ENCODE measurements around the gene MARCHF10. TPM values are rescaled to one million over a fixed set of nuclear protein-coding genes. Genes with fewer than 3 reads are reported as not detected.

The MARCHF10 gene
- total RNA-seq, 2 donors from 2014 or later = 0.13 TPM; not detected in 1

GRCh38 chr17:62661337-62661736, 146.8 kb downstream of the MARCHF10 start:
- ATAC-seq (replicated peaks) = no peak
- peaks cover 7% of the 10 kb centered on the region for H3K9me3 Mint-ChIP-seq
- no peaks in the 10 kb centered on the region for H3K4me1 Mint-ChIP-seq
- H3K36me3 Mint-ChIP-seq (ENCODE audit: low read depth) = no peaks in the 10 kb centered on the region
- H3K27me3 Mint-ChIP-seq = no peaks in the 10 kb centered on the region
- H3K27ac Mint-ChIP-seq = no peak overlapping the region
- no peak overlapping the region for H3K4me3 Mint-ChIP-seq

- Mint-ChIP-seq H3K27me3 (no peaks in the 10 kb centered on the region), H3K9me3 (peaks cover 7% of the 10 kb centered on the region), H3K36me3 (ENCODE audit: low read depth) (no peaks in the 10 kb centered on the region)
These were observed 147.4 kb downstream of the MARCHF10 start for GRCh38 chr17:62660629-62661118.

GRCh38 chr17:62658136-62658920, 149.8 kb downstream of the MARCHF10 start:
- Mint-ChIP-seq H3K4me3 (no peak overlapping the region), H3K27me3 (no peaks in the 10 kb centered on the region), H3K4me1 (peaks cover 9% of the 10 kb centered on the region), H3K36me3 (ENCODE audit: low read depth) (no peaks in the 10 kb centered on the region), H3K27ac (no peak overlapping the region), H3K9me3 (peaks cover 7% of the 10 kb centered on the region)
- no peak for ATAC-seq (replicated peaks)

More at GRCh38 chr17:62660629-62661118, 147.4 kb downstream of the MARCHF10 start:
- Mint-ChIP-seq H3K27ac (no peak overlapping the region), H3K4me3 (no peak overlapping the region), H3K4me1 (no peaks in the 10 kb centered on the region)
- no peak for ATAC-seq (replicated peaks)

GRCh38 chr17:62657690-62658089, 150.4 kb downstream of the MARCHF10 start:
- no peaks in the 10 kb centered on the region for H3K27me3 Mint-ChIP-seq
- no peaks in the 10 kb centered on the region for H3K36me3 Mint-ChIP-seq (ENCODE audit: low read depth)
- H3K9me3 Mint-ChIP-seq = peaks cover 7% of the 10 kb centered on the region
- ATAC-seq (replicated peaks) = no peak
- H3K27ac Mint-ChIP-seq = no peak overlapping the region
- peaks cover 10% of the 10 kb centered on the region for H3K4me1 Mint-ChIP-seq
- no peak overlapping the region for H3K4me3 Mint-ChIP-seq

GRCh38 chr17:62657145-62657665, 150.9 kb downstream of the MARCHF10 start:
- no peaks in the 10 kb centered on the region for H3K36me3 Mint-ChIP-seq (ENCODE audit: low read depth)
- H3K9me3 Mint-ChIP-seq = peaks cover 7% of the 10 kb centered on the region
- no peak for ATAC-seq (replicated peaks)
- no peaks in the 10 kb centered on the region for H3K27me3 Mint-ChIP-seq
- no peak overlapping the region for H3K4me3 Mint-ChIP-seq
- H3K4me1 Mint-ChIP-seq = peaks cover 12% of the 10 kb centered on the region
- no peak overlapping the region for H3K27ac Mint-ChIP-seq

- Mint-ChIP-seq H3K4me1 (peaks cover 16% of the 10 kb centered on the region), H3K9me3 (peaks cover 5% of the 10 kb centered on the region), H3K27me3 (no peaks in the 10 kb centered on the region), H3K36me3 (ENCODE audit: low read depth) (no peaks in the 10 kb centered on the region), H3K4me3 (no peak overlapping the region), H3K27ac (no peak overlapping the region)
- ATAC-seq (replicated peaks) = no peak
These were observed 151.7 kb downstream of the MARCHF10 start for GRCh38 chr17:62656446-62656845.

GRCh38 chr17:62655656-62656055, 152.5 kb downstream of the MARCHF10 start:
- Mint-ChIP-seq H3K4me1 (peaks cover 16% of the 10 kb centered on the region), H3K36me3 (ENCODE audit: low read depth) (no peaks in the 10 kb centered on the region), H3K9me3 (no peaks in the 10 kb centered on the region), H3K4me3 (no peak overlapping the region), H3K27ac (no peak overlapping the region), H3K27me3 (no peaks in the 10 kb centered on the region)
- ATAC-seq (replicated peaks) = no peak

GRCh38 chr17:62653826-62654761, 154.0 kb downstream of the MARCHF10 start:
- no peak for ATAC-seq (replicated peaks)
- H3K27ac Mint-ChIP-seq = peak overlapping the region; percentile 77

GRCh38 chr17:62653002-62653825, 154.9 kb downstream of the MARCHF10 start:
- Mint-ChIP-seq H3K27me3 (no peaks in the 10 kb centered on the region), H3K9me3 (no peaks in the 10 kb centered on the region), H3K4me1 (peaks cover 16% of the 10 kb centered on the region), H3K4me3 (peak overlapping the region; percentile 87), H3K36me3 (ENCODE audit: low read depth) (no peaks in the 10 kb centered on the region), H3K27ac (peak overlapping the region; percentile 77)
- ATAC-seq (replicated peaks) = peak; percentile 95

More at GRCh38 chr17:62653826-62654761, 154.0 kb downstream of the MARCHF10 start:
- peaks cover 16% of the 10 kb centered on the region for H3K4me1 Mint-ChIP-seq
- peak overlapping the region; percentile 87 for H3K4me3 Mint-ChIP-seq
- no peaks in the 10 kb centered on the region for H3K36me3 Mint-ChIP-seq (ENCODE audit: low read depth)
- no peaks in the 10 kb centered on the region for H3K9me3 Mint-ChIP-seq
- H3K27me3 Mint-ChIP-seq = no peaks in the 10 kb centered on the region

- Mint-ChIP-seq H3K27me3 (no peaks in the 10 kb centered on the region), H3K36me3 (ENCODE audit: low read depth) (no peaks in the 10 kb centered on the region), H3K4me1 (peaks cover 16% of the 10 kb centered on the region), H3K4me3 (peak overlapping the region; percentile 87), H3K27ac (peak overlapping the region; percentile 77), H3K9me3 (no peaks in the 10 kb centered on the region)
- no peak for ATAC-seq (replicated peaks)
These were observed 155.7 kb downstream of the MARCHF10 start for GRCh38 chr17:62652251-62653001.

Data from activated T-helper 17 cell treated with anti-CD3 and anti-CD28 coated beads, Interleukin-2, amount 50 U/mL, for 72 hours (primary cell).